GM12891 (cell line): ENCODE data around the gene ARHGAP15.

Experiments
- POLR2A ChIP-seq: IDR thresholded peaks from 2 replicates; pipeline ENCODE4 v1.6.1; 2011; ENCODE audit warnings: low read depth, low read length, control low read depth
- POLR2AphosphoS5 ChIP-seq: IDR thresholded peaks from 2 replicates; pipeline ENCODE4 v1.6.1; 2011; ENCODE audit warnings: low read depth, low read length, control low read depth
- POU2F2 ChIP-seq: IDR thresholded peaks from 2 replicates; pipeline ENCODE4 v1.6.1; 2011; ENCODE audit warnings: low read depth, mild to moderate bottlenecking, control low read depth, low read length, moderate library complexity

DNA sequence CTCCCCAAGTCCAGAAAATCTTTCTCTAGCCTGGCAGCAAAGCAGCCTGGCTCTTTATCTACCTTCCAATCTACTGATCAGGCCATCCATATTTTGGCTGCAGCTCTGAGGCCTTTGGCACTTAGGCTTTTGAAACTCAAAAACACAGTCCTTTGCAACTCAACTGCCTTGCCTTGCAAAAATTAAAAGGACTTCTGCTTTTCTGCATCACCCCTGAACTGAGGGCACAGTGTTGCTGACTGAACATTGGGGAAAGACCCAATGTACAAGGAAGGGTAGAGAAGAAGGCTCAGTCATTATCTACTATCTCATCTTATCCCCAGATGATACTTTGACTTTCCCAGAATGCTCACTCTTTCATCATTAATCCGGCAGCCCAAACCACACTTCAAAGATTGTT is 625.5 kb downstream of the ARHGAP15 start:
- TF ChIP-seq POLR2AphosphoS5 (no peak), POU2F2 (no peak), POLR2A (no peak)
